Measurements from ENCODE around the gene CDHR4. TPM values are rescaled to one million over a fixed set of nuclear protein-coding genes. Genes with fewer than 3 reads are reported as not detected.

Gene CDHR4
- polyA plus RNA-seq, 3 donors, result not detected

- DNase-seq, result no peak
- H3K27ac ChIP-seq (ENCODE audit: low read depth in 1 of 2, low read length in 2 of 2), result no peak overlapping the region
- Mint-ChIP-seq H3K27me3 (ENCODE audit: low read depth in 3 of 3) (no peaks in the 10 kb centered on the region), H3K4me1 (peaks cover 13% of the 10 kb centered on the region), H3K27ac (peak overlapping the region in 1 of 7 donors; percentile 47), H3K9me3 (peaks cover 0 to 2% (median 0%) of the 10 kb centered on the region in 7 donors), H3K36me3 (peaks cover 16 to 38% of the 10 kb centered on the region in 2 donors), H3K4me3 (no peak overlapping the region)
- peaks cover 0 to 16% of the 10 kb centered on the region in 2 donors for H3K36me3 ChIP-seq (replicated peaks in 1 of 2; ENCODE audit: control insufficient read depth in 1 of 2, insufficient read depth in 2 of 2, low read length in 2 of 2)
- no peak overlapping the region for H3K4me3 ChIP-seq (replicated peaks in 1 of 3; ENCODE audit: low read depth in 2 of 3, low read length in 3 of 3)
- H3K27me3 ChIP-seq (ENCODE audit: control insufficient read depth in 2 of 2, insufficient read depth in 2 of 2, low read length in 2 of 2), result no peaks in the 10 kb centered on the region
- H3K9me3 ChIP-seq (replicated peaks in 1 of 2; ENCODE audit: control insufficient read depth in 1 of 2, insufficient read depth in 1 of 2, low read length in 2 of 2), result no peaks in the 10 kb centered on the region
- peaks cover 89% of the 10 kb centered on the region for H3K79me2 ChIP-seq (ENCODE audit: insufficient read depth, low read length)
- no peak overlapping the region for H3K9ac ChIP-seq (ENCODE audit: insufficient read depth, low read length, poor library complexity, severe bottlenecking)
- WGBS (ENCODE audit: insufficient coverage), result 100% methylated on average over 1 of the region's 2 CpGs
- H4K20me1 ChIP-seq (ENCODE audit: insufficient read depth, low read length), result peaks cover 99% of the 10 kb centered on the region
- no peak overlapping the region for H2AFZ ChIP-seq (ENCODE audit: insufficient read depth, low read depth, low read length, poor library complexity, severe bottlenecking)
- H3K4me1 ChIP-seq (ENCODE audit: control insufficient read depth in 1 of 2, insufficient read depth in 2 of 2, low read length in 2 of 2), result peaks cover 0 to 5% of the 10 kb centered on the region in 2 donors
- H3K4me2 ChIP-seq (replicated peaks; ENCODE audit: extremely low read depth, low read length, poor library complexity, severe bottlenecking), result no peak overlapping the region
- no peak for TF ChIP-seq CTCF (IDR thresholded peaks at IDR 0.05)
- intact Hi-C loops (cut with micrococcal nuclease), result no loop called here
Observed at GRCh38 chr3:49757197-49757596, 42.5 kb downstream of the CDHR4 start.

GRCh38 chr3:49756036-49756435 lies 43.6 kb downstream of the CDHR4 start:
- Mint-ChIP-seq H3K36me3 (peaks cover 16 to 32% of the 10 kb centered on the region in 2 donors), H3K4me3 (no peak overlapping the region), H3K9me3 (peaks cover 0 to 2% (median 0%) of the 10 kb centered on the region in 7 donors), H3K4me1 (peaks cover 8% of the 10 kb centered on the region), H3K27ac (peak overlapping the region in 1 of 7 donors; percentile 77), H3K27me3 (ENCODE audit: low read depth in 3 of 3) (no peaks in the 10 kb centered on the region)
- Histone ChIP-seq H3K9ac (ENCODE audit: insufficient read depth, low read length, poor library complexity, severe bottlenecking) (no peak overlapping the region), H3K9me3 (replicated peaks in 1 of 2; ENCODE audit: control insufficient read depth in 1 of 2, insufficient read depth in 1 of 2, low read length in 2 of 2) (no peaks in the 10 kb centered on the region), H3K4me1 (ENCODE audit: control insufficient read depth in 1 of 2, insufficient read depth in 2 of 2, low read length in 2 of 2) (no peaks in the 10 kb centered on the region), H3K36me3 (replicated peaks in 1 of 2; ENCODE audit: control insufficient read depth in 1 of 2, insufficient read depth in 2 of 2, low read length in 2 of 2) (peaks cover 0 to 20% of the 10 kb centered on the region in 2 donors), H3K4me2 (replicated peaks; ENCODE audit: extremely low read depth, low read length, poor library complexity, severe bottlenecking) (no peak overlapping the region), H3K27ac (ENCODE audit: low read depth in 1 of 2, low read length in 2 of 2) (no peak overlapping the region), H3K79me2 (ENCODE audit: insufficient read depth, low read length) (peaks cover 81% of the 10 kb centered on the region), H3K4me3 (replicated peaks in 1 of 3; ENCODE audit: low read depth in 2 of 3, low read length in 3 of 3) (no peak overlapping the region), H2AFZ (ENCODE audit: insufficient read depth, low read depth, low read length, poor library complexity, severe bottlenecking) (no peak overlapping the region), H4K20me1 (ENCODE audit: insufficient read depth, low read length) (peaks cover 100% of the 10 kb centered on the region), H3K27me3 (ENCODE audit: control insufficient read depth in 2 of 2, insufficient read depth in 2 of 2, low read length in 2 of 2) (no peaks in the 10 kb centered on the region)
- TF ChIP-seq CTCF (IDR thresholded peaks at IDR 0.05), result no peak
- WGBS (ENCODE audit: insufficient coverage), result no CpG with 5 or more reads among the region's 1 CpG
- intact Hi-C loops (cut with micrococcal nuclease), result no loop called here
- no peak for DNase-seq

Data from CD14-positive monocyte (primary cell).